HepG2 (cell line): ENCODE results near the gene DGKB. TPM values are rescaled to one million over a fixed set of nuclear protein-coding genes. Genes with fewer than 3 reads are reported as not detected.

Experiments
- ATAC-seq: fragments of 200-7000 bp; cut with Tn5 transposase; 3 replicates; pipeline ENCODE4 v1.9.1; 2020; ENCODE audit warnings: mild to moderate bottlenecking, moderate library complexity
- BruUV-seq: library from RNA; stranded (reverse); fragments of 400-500 nt; replicated peaks from 2 replicates; lab custom pipeline; 2021; lab: Mats Ljungman, UMichigan
- CTCF ChIA-PET: fragments of 300-600 bp; formaldehyde crosslinking; extraction: SDS; loops from one replicate; lab custom pipeline; 2021; ENCODE audit warnings: low total read pairs, inconsistent platforms, low intra/inter-chr PET ratio; lab: Yijun Ruan, JAX
- POLR2A ChIA-PET: fragments of 350-600 bp; sonication (Branson Sonifier 250); formaldehyde crosslinking; loops from one replicate; lab custom pipeline; 2020; ENCODE audit warnings: antibody characterized with exemption, inconsistent platforms; lab: Yijun Ruan, JAX
- DNase-seq: peaks from one replicate; pipeline ENCODE4 v3.0.0-alpha.2; 2015; ENCODE audit warnings: low spot score
- FAIRE-seq: peaks from 3 replicates; lab custom pipeline; 2011; peaks lifted over from hg19 to GRCh38; lab: Jason Lieb, UNC
- H2AFZ ChIP-seq: one replicate; pipeline ENCODE4 v1.6.1; 2011; ENCODE audit warnings: low read length, inconsistent platforms
- H3K27ac ChIP-seq: fragments of 300-600 bp; 3 replicates; pipeline ENCODE4 v1.8.0; 2011; ENCODE audit warnings: mixed run types, mild to moderate bottlenecking, mixed read lengths, low read length, inconsistent platforms; ENCODE audit not compliant: insufficient read depth; ENCODE audit errors: extremely low read length
- H3K27me3 ChIP-seq, 2 experiments: fragments of 200-600 bp in 1 of 2; 2 replicates in 1 of 2; 3 replicates in 1 of 2; pipeline versions ENCODE4 v1.6.0 to v1.8.0; 2011; ENCODE audit warnings: low read length in 2 of 2, mild to moderate bottlenecking in 2 of 2, moderate library complexity in 2 of 2, inconsistent platforms in 1 of 2; ENCODE audit not compliant: insufficient read depth in 2 of 2, control insufficient read depth in 1 of 2
- H3K36me3 ChIP-seq, 2 experiments: fragments of 200-600 bp in 1 of 2; replicated peaks in 1 of 2; 2 replicates in 1 of 2; 3 replicates in 1 of 2; pipeline versions ENCODE4 v1.5.1 to v1.8.0; 2011; ENCODE audit warnings: low read length in 2 of 2, inconsistent platforms in 1 of 2; ENCODE audit not compliant: insufficient read depth in 2 of 2, control insufficient read depth in 1 of 2
- H3K4me1 ChIP-seq: 2 replicates; pipeline ENCODE4 v1.5.1; 2012; ENCODE audit warnings: low read length, inconsistent platforms; ENCODE audit not compliant: insufficient read depth
- H3K4me2 ChIP-seq: 2 replicates; pipeline ENCODE4 v1.6.0; 2011; ENCODE audit warnings: low read depth, low read length, inconsistent platforms
- H3K4me3 ChIP-seq, 3 experiments: fragments of 200-600 bp in 1 of 3; sonication (generic), shearing (Covaris generic) in 1 of 3; replicated peaks in 1 of 3; 2 replicates each; pipeline ENCODE4 v1.5.1; 2011 to 2016; ENCODE audit warnings: low read length in 3 of 3, inconsistent platforms in 2 of 3, low read depth in 2 of 3, mild to moderate bottlenecking in 2 of 3, control low read depth in 1 of 3, mixed read lengths in 1 of 3; ENCODE audit not compliant: insufficient read depth in 1 of 3
- H3K79me2 ChIP-seq: one replicate; pipeline ENCODE4 v1.6.1; 2011; ENCODE audit warnings: low read length, inconsistent platforms; ENCODE audit not compliant: insufficient read depth
- H3K9ac ChIP-seq: 2 replicates; pipeline ENCODE4 v1.6.0; 2011; ENCODE audit warnings: mild to moderate bottlenecking, low read depth, low read length, inconsistent platforms; ENCODE audit not compliant: insufficient read depth
- H3K9me3 ChIP-seq: 2 replicates; pipeline ENCODE4 v1.5.1; 2012; ENCODE audit warnings: mild to moderate bottlenecking, low read length
- H4K20me1 ChIP-seq: 2 replicates; pipeline ENCODE4 v1.6.0; 2011; ENCODE audit warnings: inconsistent platforms, mild to moderate bottlenecking, low read length, moderate library complexity; ENCODE audit not compliant: insufficient read depth
- MAFK ChIP-seq, 2 experiments: IDR thresholded peaks in 1 of 2; conservative IDR thresholded peaks in 1 of 2; 2 replicates each; pipeline ENCODE4 v1.6.1; 2011; ENCODE audit warnings: improper control_type of control experiment in 2 of 2, low read length in 2 of 2
- ONECUT2 ChIP-seq: sonication (generic); formaldehyde crosslinking; IDR thresholded peaks from 2 replicates; pipeline ENCODE4 v1.4.0; 2020; ENCODE audit warnings: missing genetic modification reagents
- ZNF143 ChIP-seq: sonication (generic); formaldehyde crosslinking; IDR thresholded peaks from 2 replicates; pipeline ENCODE4 v1.4.0; 2020; ENCODE audit warnings: missing genetic modification reagents
- WGBS: methylation state at CpG from one replicate; pipeline ENCODE4 v1.1.6; 2017; ENCODE audit warnings: low lambda C conversion rate; 5-methylcytosine and 5-hydroxymethylcytosine counted together
- in situ Hi-C: cut with HindIII; loops from 2 replicates; pipeline ENCODE4 v1.10.0; 2017; ENCODE audit warnings: low pct_unique_long_range_greater_than_20kb; ENCODE audit not compliant: extremely low pct_ligation_motif_present
- intact Hi-C: fragments of 100-400 bp; cut with micrococcal nuclease; formaldehyde crosslinking; loops from one replicate; pipeline ENCODE4 v1.10.0; 2022; ENCODE audit not compliant: unreplicated experiment
- polyA plus RNA-seq, 8 experiments: library from polyadenylated mRNA; depleted of rRNA in 3 of 8; stranded (reverse) in 7 of 8; unstranded in 1 of 8; fragments of >200 nt; fragmentation: Illumina TruSeq in 4 of 8; extraction: Trizol in 4 of 8; gene quantifications; 2 replicates each; pipeline versions ENCODE4 v1.2.1 to v1.2.3, GENCODE V29; 2011 to 2016; ENCODE audit warnings: low read depth in 4 of 8, missing spikeins in 1 of 8, mixed read lengths in 1 of 8; ENCODE audit not compliant: insufficient read depth in 1 of 8
- total RNA-seq, 5 experiments: library from RNA; depleted of rRNA; stranded (reverse); fragments of >200 nt; fragmentation: Illumina TruSeq; extraction: Trizol; gene quantifications; 2 replicates each; pipeline ENCODE4 v1.2.3, GENCODE V29; 2016; ENCODE audit warnings: low read depth in 1 of 5
- TF ChIP-seq, protein P1 (sequence below): fragments of 450-650 bp; IDR thresholded peaks from 2 replicates; pipeline ENCODE4 v1.6.1; 2016
- TF ChIP-seq, protein P2 (sequence below): sonication (generic); formaldehyde crosslinking; IDR thresholded peaks from 2 replicates; pipeline ENCODE4 v1.4.0; 2020; ENCODE audit warnings: low read depth, missing genetic modification reagents

Gene DGKB
- total and polyA plus RNA-seq, 2 of the 13 experiments (the other 11 are each of a cell fraction or from before 2014, with no cell fraction given): not detected

DNA sequence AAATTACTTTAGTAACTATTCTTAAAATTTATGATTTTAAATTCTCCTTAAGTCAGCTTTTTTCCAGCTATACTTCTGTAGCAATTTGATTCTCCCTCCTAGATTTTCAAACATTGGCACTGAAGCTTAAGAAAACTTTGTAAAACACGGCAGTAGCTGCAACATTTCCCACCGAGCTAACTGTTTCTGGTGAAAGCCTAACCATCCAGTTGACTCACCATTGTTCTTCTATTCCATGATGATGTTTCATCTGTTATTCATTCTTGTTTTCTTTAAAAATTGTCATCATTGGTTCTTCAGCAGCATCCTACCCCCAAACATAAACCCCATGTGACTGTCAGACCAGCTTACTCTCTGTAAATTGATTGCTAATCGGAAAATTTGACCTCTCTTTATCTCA, 312.3 kb downstream of the DGKB start:
- ATAC-seq (no peak), DNase-seq (no peak), FAIRE-seq (no peak)
- ChIA-PET CTCF (no interaction called here), POLR2A (no interaction called here)
- WGBS: 1% methylated on average over 3 of the region's 3 CpGs
- Histone ChIP-seq H3K36me3 (no peaks in the 10 kb centered on the region), H3K27ac (no peak overlapping the region), H3K4me3 (no peak overlapping the region), H2AFZ (no peak overlapping the region), H3K9ac (no peak overlapping the region), H3K9me3 (peaks cover 55% of the 10 kb centered on the region), H3K4me1 (no peaks in the 10 kb centered on the region), H3K27me3 (no peaks in the 10 kb centered on the region), H3K4me2 (no peak overlapping the region), H4K20me1 (no peaks in the 10 kb centered on the region), H3K79me2 (no peaks in the 10 kb centered on the region)
- in situ Hi-C loops (no loop called here), intact Hi-C loops (no loop called here)
- TF ChIP-seq MAFK (conservative IDR thresholded peaks at IDR 0.05 in 1 of 2, IDR thresholded peaks at IDR 0.05 in 1 of 2; ENCODE audit: low read length in 2 of 2) (peak in 1 of 2 experiments; percentile 28; a peak in 1 of 4 replicates), ZNF143 (CRISPR knock-in tag) (no peak)
- BruUV-seq: no TSS peak

DNA sequence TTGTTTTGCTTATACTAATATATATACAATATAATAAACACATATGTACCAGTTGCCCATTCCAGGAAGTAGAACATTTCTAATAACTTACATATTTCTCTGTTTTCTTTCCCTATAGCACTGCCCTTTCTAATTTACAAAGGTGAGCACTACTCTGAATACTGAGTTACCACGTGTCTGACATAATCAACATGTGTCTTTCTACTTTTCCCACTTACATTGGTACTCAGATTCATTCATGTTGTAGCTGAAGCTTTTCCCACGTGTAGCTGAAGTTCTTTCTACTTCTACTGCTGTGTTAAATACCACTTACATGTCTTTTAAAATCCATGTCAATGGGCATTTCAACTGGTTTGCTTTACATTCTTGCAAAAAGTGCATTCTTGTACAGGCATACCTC, 317.3 kb downstream of the DGKB start:
- intact Hi-C loops: no loop called here
- no TSS peak for BruUV-seq
- POLR2A ChIA-PET: no interaction called here

More for the DNA sequence above, 317.3 kb downstream of the DGKB start:
- FAIRE-seq (no peak), DNase-seq (no peak), ATAC-seq (no peak)
- WGBS: 1% methylated on average over 2 of the region's 2 CpGs
- CTCF ChIA-PET: no interaction called here
- Histone ChIP-seq H3K4me2 (no peak overlapping the region), H3K4me3 (no peak overlapping the region), H3K79me2 (no peaks in the 10 kb centered on the region), H3K4me1 (no peaks in the 10 kb centered on the region), H3K27ac (no peak overlapping the region), H3K9me3 (peaks cover 62% of the 10 kb centered on the region), H3K36me3 (no peaks in the 10 kb centered on the region), H3K9ac (no peak overlapping the region), H3K27me3 (no peaks in the 10 kb centered on the region), H4K20me1 (no peaks in the 10 kb centered on the region), H2AFZ (no peak overlapping the region)
- in situ Hi-C loops: no loop called here
- TF ChIP-seq, protein P1, sequence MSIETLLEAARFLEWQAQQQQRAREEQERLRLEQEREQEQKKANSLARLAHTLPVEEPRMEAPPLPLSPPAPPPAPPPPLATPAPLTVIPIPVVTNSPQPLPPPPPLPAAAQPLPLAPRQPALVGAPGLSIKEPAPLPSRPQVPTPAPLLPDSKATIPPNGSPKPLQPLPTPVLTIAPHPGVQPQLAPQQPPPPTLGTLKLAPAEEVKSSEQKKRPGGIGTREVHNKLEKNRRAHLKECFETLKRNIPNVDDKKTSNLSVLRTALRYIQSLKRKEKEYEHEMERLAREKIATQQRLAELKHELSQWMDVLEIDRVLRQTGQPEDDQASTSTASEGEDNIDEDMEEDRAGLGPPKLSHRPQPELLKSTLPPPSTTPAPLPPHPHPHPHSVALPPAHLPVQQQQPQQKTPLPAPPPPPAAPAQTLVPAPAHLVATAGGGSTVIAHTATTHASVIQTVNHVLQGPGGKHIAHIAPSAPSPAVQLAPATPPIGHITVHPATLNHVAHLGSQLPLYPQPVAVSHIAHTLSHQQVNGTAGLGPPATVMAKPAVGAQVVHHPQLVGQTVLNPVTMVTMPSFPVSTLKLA: peak; percentile 95
- no peak for TF ChIP-seq ONECUT2 (CRISPR knock-in tag)
- TF ChIP-seq, protein P2, sequence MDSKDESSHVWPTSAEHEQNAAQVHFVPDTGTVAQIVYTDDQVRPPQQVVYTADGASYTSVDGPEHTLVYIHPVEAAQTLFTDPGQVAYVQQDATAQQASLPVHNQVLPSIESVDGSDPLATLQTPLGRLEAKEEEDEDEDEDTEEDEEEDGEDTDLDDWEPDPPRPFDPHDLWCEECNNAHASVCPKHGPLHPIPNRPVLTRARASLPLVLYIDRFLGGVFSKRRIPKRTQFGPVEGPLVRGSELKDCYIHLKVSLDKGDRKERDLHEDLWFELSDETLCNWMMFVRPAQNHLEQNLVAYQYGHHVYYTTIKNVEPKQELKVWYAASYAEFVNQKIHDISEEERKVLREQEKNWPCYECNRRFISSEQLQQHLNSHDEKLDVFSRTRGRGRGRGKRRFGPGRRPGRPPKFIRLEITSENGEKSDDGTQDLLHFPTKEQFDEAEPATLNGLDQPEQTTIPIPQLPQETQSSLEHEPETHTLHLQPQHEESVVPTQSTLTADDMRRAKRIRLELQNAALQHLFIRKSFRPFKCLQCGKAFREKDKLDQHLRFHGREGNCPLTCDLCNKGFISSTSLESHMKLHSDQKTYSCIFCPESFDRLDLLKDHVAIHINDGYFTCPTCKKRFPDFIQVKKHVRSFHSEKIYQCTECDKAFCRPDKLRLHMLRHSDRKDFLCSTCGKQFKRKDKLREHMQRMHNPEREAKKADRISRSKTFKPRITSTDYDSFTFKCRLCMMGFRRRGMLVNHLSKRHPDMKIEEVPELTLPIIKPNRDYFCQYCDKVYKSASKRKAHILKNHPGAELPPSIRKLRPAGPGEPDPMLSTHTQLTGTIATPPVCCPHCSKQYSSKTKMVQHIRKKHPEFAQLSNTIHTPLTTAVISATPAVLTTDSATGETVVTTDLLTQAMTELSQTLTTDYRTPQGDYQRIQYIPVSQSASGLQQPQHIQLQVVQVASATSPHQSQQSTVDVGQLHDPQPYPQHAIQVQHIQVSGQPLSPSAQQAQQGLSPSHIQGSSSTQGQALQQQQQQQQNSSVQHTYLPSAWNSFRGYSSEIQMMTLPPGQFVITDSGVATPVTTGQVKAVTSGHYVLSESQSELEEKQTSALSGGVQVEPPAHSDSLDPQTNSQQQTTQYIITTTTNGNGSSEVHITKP (CRISPR knock-in tag): no peak
